Muscle of leg (tissue), 11 donors: ENCODE measurements around the gene ZNF580. TPM values are rescaled to one million over a fixed set of nuclear protein-coding genes. Genes with fewer than 3 reads are reported as not detected.

Source experiments
- DNase-seq: peaks from one replicate; pipeline ENCODE4 v3.0.0; 2013
- H3K27ac ChIP-seq: one replicate; pipeline ENCODE4 v1.5.1; 2013; ENCODE audit warnings: mild to moderate bottlenecking, low read length, control low read depth
- H3K27me3 ChIP-seq: one replicate; pipeline ENCODE4 v1.6.1; 2013; ENCODE audit warnings: low read length; ENCODE audit not compliant: control insufficient read depth, insufficient read depth
- H3K36me3 ChIP-seq: one replicate; pipeline ENCODE4 v1.6.1; 2013; ENCODE audit warnings: low read length; ENCODE audit not compliant: control insufficient read depth, insufficient read depth
- H3K4me1 ChIP-seq: one replicate; pipeline ENCODE4 v1.6.1; 2013; ENCODE audit warnings: low read length; ENCODE audit not compliant: control insufficient read depth, insufficient read depth
- H3K4me3 ChIP-seq: one replicate; pipeline ENCODE4 v1.5.1; 2013; ENCODE audit warnings: low read length, control low read depth
- H3K9me3 ChIP-seq: replicated peaks from 2 replicates; pipeline ENCODE4 v1.6.1; 2013; ENCODE audit warnings: low read depth, low read length; ENCODE audit not compliant: control insufficient read depth
- WGBS: methylation state at CpG from one replicate; pipeline ENCODE4 v1.1.5; 2013; ENCODE audit warnings: missing lambda C conversion rate; ENCODE audit not compliant: insufficient coverage; 5-methylcytosine and 5-hydroxymethylcytosine counted together
- polyA plus RNA-seq, 8 donors: library from polyadenylated mRNA; unstranded; fragments of 120-200 nt; gene quantifications; one replicate each; pipeline versions ENCODE4 v1.2.1 to v1.2.3, GENCODE V29; 2013; ENCODE audit warnings: inconsistent platforms in 1 of 8, low replicate concordance in 1 of 8; ENCODE audit not compliant: insufficient read length in 8 of 8, insufficient read depth in 1 of 8
- total RNA-seq: library from RNA; stranded (reverse); fragments of 120-200 nt; gene quantifications from one replicate; pipeline ENCODE4 v1.2.4, GENCODE V29; 2013

ZNF580 gene
- total and polyA plus RNA-seq, 9 donors, result 5.6 to 28.5 (median 23.3) TPM

- WGBS, result 93% methylated on average over 40 of the region's 40 CpGs
- Histone ChIP-seq H3K4me1 (peaks cover 15% of the 10 kb centered on the region), H3K27me3 (no peaks in the 10 kb centered on the region), H3K27ac (no peak overlapping the region), H3K9me3 (no peaks in the 10 kb centered on the region), H3K4me3 (no peak overlapping the region), H3K36me3 (peaks cover 13% of the 10 kb centered on the region)
- DNase-seq, result no peak
Observed at GRCh38 chr19:55622242-55622969, 18.4 kb upstream of the ZNF580 start.

DNA sequence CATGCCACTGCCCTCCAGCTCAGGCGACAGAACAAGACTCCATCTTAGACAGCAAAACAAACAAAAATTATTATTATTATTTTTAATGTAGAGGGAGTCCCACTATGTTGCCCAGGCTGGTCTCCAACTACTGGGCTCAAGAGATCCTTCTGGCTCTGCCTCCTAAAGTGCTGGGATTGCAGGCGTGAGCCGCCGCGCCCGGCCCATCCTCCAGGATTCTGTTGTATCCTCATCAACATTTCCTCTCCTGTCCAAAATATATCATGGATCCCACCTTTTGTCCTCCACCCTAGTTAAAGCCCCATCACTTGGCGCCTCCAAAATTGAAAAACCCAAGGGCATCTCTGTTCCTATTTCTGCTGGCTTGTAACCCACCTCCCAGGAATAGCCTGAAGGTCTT is 17.7 kb upstream of the ZNF580 start:
- H3K4me3 ChIP-seq, result no peak overlapping the region
- peaks cover 15% of the 10 kb centered on the region for H3K4me1 ChIP-seq
- DNase-seq, result no peak
- H3K27me3 ChIP-seq, result no peaks in the 10 kb centered on the region
- H3K36me3 ChIP-seq, result peaks cover 10% of the 10 kb centered on the region
- WGBS, result 97% methylated on average over 6 of the region's 7 CpGs
- H3K9me3 ChIP-seq, result no peaks in the 10 kb centered on the region
- no peak overlapping the region for H3K27ac ChIP-seq

GRCh38 chr19:55623561-55623960 is 17.2 kb upstream of the ZNF580 start:
- 50% methylated on average over 4 of the region's 7 CpGs for WGBS
- DNase-seq, result peak; percentile 64
- peak overlapping the region; percentile 26 for H3K4me3 ChIP-seq
- no peaks in the 10 kb centered on the region for H3K9me3 ChIP-seq
- no peaks in the 10 kb centered on the region for H3K27me3 ChIP-seq
- H3K4me1 ChIP-seq, result peaks cover 15% of the 10 kb centered on the region
- peak overlapping the region; percentile 87 for H3K27ac ChIP-seq
- peaks cover 10% of the 10 kb centered on the region for H3K36me3 ChIP-seq

- peaks cover 15% of the 10 kb centered on the region for H3K4me1 ChIP-seq
- H3K27ac ChIP-seq, result peak within 1 kb of the TSS; percentile 98
- peak; percentile 96 for DNase-seq
- peaks cover 10% of the 10 kb centered on the region for H3K36me3 ChIP-seq
- H3K9me3 ChIP-seq, result no peaks in the 10 kb centered on the region
- peak within 1 kb of the TSS; percentile 71 for H3K4me3 ChIP-seq
- H3K27me3 ChIP-seq, result no peaks in the 10 kb centered on the region
- WGBS, result under 1% methylated on average over 46 of the region's 56 CpGs
Observed at GRCh38 chr19:55624109-55625003, 16.4 kb upstream of the ZNF580 start, which contains the start of gene ZNF784. ZNF784 (minus strand) TSS chr19:55624566; CDS start chr19:55624561, 5 bp downstream.

DNA sequence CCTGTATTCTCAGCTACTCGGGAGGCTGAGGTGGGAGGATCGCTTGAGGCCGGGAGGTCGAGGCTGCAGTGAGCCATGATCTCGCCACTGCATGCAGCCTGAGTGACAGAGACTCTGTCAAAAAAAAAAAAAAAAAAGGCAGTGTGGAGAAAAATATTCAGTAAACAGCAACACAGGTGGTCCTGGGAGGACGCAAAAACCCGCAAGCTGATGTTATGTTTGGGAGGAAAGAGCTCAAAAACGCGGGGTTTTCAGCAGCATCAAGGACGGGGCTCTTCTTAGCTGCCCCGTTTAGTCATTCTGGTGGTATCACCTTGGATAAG is 15.8 kb upstream of the ZNF580 start:
- H3K4me1 ChIP-seq, result peaks cover 15% of the 10 kb centered on the region
- WGBS, result 19% methylated on average over 5 of the region's 11 CpGs
- H3K9me3 ChIP-seq, result no peaks in the 10 kb centered on the region
- peaks cover 10% of the 10 kb centered on the region for H3K36me3 ChIP-seq
- peak overlapping the region; percentile 71 for H3K4me3 ChIP-seq
- DNase-seq, result no peak
- H3K27ac ChIP-seq, result peak overlapping the region; percentile 98
- no peaks in the 10 kb centered on the region for H3K27me3 ChIP-seq

GRCh38 chr19:55626350-55626749 is 14.5 kb upstream of the ZNF580 start:
- Histone ChIP-seq H3K9me3 (no peaks in the 10 kb centered on the region), H3K27me3 (no peaks in the 10 kb centered on the region), H3K4me3 (no peak overlapping the region), H3K27ac (no peak overlapping the region), H3K36me3 (peaks cover 3% of the 10 kb centered on the region), H3K4me1 (peaks cover 15% of the 10 kb centered on the region)
- WGBS, result 88% methylated on average over 10 of the region's 11 CpGs
- DNase-seq, result no peak

DNA sequence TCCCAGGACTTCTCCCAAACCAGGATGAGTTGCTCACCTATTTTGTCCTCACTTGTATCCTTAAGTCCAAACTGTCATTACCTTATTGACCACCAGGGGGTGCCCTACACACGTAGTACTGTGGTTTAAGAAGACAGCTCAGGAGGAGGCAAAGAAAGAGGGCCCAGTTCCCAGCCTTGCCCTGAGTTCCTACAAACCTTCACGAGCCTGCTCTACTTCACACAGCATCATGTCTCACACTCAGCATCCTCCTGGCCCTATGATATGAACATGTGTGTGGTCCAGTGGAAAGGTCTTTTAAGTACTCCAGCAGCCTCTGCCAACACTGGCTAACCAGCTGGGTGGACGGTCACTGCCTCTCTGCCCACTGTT is 8.4 kb upstream of the ZNF580 start:
- no peak overlapping the region for H3K27ac ChIP-seq
- H3K4me1 ChIP-seq, result peaks cover 26% of the 10 kb centered on the region
- H3K4me3 ChIP-seq, result no peak overlapping the region
- H3K27me3 ChIP-seq, result no peaks in the 10 kb centered on the region
- H3K36me3 ChIP-seq, result peaks cover under 1% of the 10 kb centered on the region
- WGBS, result 0% methylated on average over 1 of the region's 3 CpGs
- no peaks in the 10 kb centered on the region for H3K9me3 ChIP-seq
- DNase-seq, result peak; percentile 95

DNA sequence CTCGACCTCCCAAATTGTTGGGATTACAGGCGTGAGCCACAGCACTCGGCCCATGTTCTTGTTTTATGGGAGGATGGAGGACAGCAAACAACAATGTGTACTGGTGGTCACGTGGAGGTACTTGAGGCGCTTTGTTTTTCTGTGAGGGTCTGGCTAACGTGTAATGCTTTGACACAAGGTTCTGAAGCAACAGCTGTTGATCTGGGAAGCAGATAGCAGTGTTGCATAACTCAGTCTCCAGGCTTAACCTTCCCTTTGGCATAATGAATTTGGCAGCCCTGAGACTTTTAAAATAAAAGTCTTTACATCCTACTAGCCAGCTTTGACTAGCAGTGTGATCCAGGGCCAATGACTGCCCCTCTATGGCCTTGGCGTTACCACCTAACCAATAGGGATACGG is 6.9 kb upstream of the ZNF580 start:
- Histone ChIP-seq H3K36me3 (peaks cover 3% of the 10 kb centered on the region), H3K9me3 (no peaks in the 10 kb centered on the region), H3K27ac (no peak overlapping the region), H3K4me1 (peaks cover 26% of the 10 kb centered on the region), H3K27me3 (no peaks in the 10 kb centered on the region), H3K4me3 (no peak overlapping the region)
- DNase-seq, result no peak
- 90% methylated on average over 6 of the region's 8 CpGs for WGBS

DNA sequence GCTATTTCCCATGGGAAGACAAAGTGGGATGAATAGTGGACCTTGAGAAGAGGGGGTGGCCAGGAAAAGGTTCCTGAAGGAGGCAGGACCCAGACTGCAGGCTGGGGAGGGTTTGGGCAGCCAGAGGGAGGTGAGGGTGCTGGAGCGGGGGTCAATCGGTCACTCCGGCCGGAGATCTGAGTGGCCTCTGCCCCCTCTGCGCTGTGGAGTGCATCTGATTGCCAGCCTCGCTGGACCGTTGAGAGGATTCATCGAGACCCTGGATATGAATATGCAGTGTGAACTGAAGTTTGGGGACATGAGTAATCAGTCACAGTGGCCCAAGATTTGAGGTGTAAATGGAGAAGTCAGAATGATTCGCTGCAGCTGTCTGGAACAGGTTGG is 5.5 kb upstream of the ZNF580 start:
- WGBS, result 13% methylated on average over 9 of the region's 9 CpGs
- peak overlapping the region; percentile 92 for H3K4me3 ChIP-seq
- peak overlapping the region; percentile 94 for H3K27ac ChIP-seq
- H3K4me1 ChIP-seq, result peaks cover 38% of the 10 kb centered on the region
- H3K27me3 ChIP-seq, result no peaks in the 10 kb centered on the region
- no peaks in the 10 kb centered on the region for H3K9me3 ChIP-seq
- peaks cover 3% of the 10 kb centered on the region for H3K36me3 ChIP-seq
- DNase-seq, result no peak

DNA sequence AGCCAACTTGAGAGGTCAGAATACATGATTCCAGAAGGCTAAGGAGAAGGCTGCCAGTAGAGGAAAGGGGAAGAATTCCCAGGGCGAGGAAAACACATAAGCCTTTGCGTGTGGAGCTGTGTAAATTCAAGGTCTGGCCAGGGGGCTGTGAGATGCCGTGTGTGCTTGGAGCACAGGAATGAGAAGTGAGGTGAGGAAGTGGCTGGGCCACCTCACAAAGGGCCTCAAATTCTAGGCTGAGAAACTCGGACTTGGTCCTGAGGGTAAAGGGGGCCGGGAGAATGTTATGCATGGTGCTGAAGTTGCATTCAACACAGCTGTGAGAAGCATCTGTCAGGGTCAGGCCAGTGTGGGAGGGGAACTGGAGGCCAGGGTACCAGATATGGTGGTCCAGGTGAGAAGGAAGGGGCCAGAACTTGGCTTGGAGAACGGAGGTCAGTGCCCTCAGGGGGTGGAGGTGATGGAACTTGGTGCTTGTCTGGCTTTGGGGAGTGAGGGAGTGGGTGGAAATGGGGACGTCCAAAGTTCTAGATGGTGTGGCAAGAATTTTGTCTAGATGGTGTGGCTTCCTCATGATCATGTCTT is 4.9 kb upstream of the ZNF580 start:
- peaks cover 3% of the 10 kb centered on the region for H3K36me3 ChIP-seq
- WGBS, result 64% methylated on average over 7 of the region's 7 CpGs
- peaks cover 40% of the 10 kb centered on the region for H3K4me1 ChIP-seq
- peak overlapping the region; percentile 94 for H3K27ac ChIP-seq
- H3K27me3 ChIP-seq, result no peaks in the 10 kb centered on the region
- no peak for DNase-seq
- no peaks in the 10 kb centered on the region for H3K9me3 ChIP-seq
- H3K4me3 ChIP-seq, result peak overlapping the region; percentile 92
